GM12892 (cell line): ENCODE data around the gene MVD.
A peak's percentile ranks its signal among the peaks of the same experiment; 100 is the strongest.

Experiments
- DNase-seq: peaks from one replicate; pipeline ENCODE4 v3.0.0; 2011; ENCODE audit not compliant: insufficient read length
- FAIRE-seq: peaks from 2 replicates; lab custom pipeline; 2011; peaks lifted over from hg19 to GRCh38; lab: Jason Lieb, UNC
- POLR2A ChIP-seq: IDR thresholded peaks from 2 replicates; pipeline ENCODE4 v1.6.1; 2011; ENCODE audit warnings: low read depth, low read length, control low read depth
- POLR2AphosphoS5 ChIP-seq: IDR thresholded peaks from 2 replicates; pipeline ENCODE4 v1.6.1; 2011; ENCODE audit warnings: low read depth, low read length, control low read depth
- TAF1 ChIP-seq: IDR thresholded peaks from 2 replicates; pipeline ENCODE4 v1.6.1; 2011; ENCODE audit warnings: low read depth, mild to moderate bottlenecking, control low read depth, low read length, borderline replicate concordance

The MVD gene

DNA sequence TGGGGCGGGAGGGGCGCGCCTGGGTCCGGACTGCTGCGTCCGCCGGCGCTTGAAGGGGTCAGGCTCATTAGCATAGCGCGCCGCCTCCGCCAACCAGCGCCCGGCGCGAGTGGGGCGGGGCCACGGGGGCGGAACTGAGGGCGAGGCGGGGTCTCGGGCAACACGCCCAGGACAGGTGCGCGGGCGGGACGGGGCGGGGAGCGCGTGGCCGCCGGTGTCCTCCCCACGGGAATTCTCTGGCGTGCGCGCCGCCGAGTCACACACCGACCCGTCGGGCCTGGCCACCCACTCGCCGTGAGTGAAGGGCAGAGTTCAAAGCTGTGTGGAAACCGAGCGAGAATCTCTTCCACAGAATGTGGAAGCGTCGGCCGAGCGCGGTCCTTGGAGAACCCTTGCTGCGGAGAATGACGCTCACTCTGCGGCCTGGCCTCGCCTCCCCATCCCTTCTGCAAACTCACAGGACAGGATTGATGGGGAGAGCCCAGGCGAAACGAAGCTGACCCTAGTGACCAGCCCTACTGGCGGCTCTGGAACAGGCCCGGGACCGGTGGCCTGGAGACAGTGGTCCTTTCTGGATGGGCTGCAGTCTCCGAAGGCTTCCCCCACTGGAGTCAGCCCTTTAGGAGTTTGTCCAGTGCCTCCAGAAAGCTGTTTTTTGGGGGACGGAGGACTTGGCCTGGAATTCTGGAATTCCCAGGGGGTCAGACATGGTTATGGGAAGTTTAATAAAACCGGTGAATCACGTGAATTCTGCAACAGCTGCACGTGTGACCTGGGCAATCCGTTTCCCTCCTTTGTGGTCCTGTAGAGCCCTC lies 23.8 kb upstream of the MVD start, which contains the start of gene SNAI3:
TSS of gene SNAI3 (minus strand) at position 69 of the 815 bp plus-strand sequence. CDS start 101 bp downstream, outside the sequence.
- FAIRE-seq (peak; percentile 95), DNase-seq (peak; percentile 94)
- TF ChIP-seq POLR2AphosphoS5 = no peak
- TF ChIP-seq TAF1 = no peak
- 0 out of 2 replicates have a peak, but pooled peaks have one; percentile 32 for TF ChIP-seq POLR2A

DNA sequence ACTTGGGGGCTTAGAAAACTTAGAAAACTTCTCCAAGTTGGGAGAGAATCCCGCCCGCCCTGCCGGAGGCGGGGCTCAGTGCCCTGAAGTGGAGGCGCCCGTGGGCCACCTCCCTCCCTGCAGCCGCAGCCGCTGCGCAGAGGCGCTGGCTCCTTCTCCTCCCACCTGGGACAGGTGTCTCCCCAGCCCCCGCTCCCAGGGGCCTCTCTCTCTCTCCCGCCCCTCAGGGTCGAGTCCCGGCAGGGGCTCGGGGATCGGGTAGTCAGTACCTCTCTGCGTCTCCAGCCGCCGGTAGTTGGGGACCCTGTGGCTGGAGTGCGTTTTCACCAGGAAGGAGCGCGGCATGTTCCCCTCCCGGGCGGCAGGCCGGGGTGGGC lies 23.2 kb upstream of the MVD start:
- DNase-seq (no peak), FAIRE-seq (no peak)
- no peak for TF ChIP-seq POLR2A
- TF ChIP-seq TAF1 = no peak
- TF ChIP-seq POLR2AphosphoS5 = no peak

DNA sequence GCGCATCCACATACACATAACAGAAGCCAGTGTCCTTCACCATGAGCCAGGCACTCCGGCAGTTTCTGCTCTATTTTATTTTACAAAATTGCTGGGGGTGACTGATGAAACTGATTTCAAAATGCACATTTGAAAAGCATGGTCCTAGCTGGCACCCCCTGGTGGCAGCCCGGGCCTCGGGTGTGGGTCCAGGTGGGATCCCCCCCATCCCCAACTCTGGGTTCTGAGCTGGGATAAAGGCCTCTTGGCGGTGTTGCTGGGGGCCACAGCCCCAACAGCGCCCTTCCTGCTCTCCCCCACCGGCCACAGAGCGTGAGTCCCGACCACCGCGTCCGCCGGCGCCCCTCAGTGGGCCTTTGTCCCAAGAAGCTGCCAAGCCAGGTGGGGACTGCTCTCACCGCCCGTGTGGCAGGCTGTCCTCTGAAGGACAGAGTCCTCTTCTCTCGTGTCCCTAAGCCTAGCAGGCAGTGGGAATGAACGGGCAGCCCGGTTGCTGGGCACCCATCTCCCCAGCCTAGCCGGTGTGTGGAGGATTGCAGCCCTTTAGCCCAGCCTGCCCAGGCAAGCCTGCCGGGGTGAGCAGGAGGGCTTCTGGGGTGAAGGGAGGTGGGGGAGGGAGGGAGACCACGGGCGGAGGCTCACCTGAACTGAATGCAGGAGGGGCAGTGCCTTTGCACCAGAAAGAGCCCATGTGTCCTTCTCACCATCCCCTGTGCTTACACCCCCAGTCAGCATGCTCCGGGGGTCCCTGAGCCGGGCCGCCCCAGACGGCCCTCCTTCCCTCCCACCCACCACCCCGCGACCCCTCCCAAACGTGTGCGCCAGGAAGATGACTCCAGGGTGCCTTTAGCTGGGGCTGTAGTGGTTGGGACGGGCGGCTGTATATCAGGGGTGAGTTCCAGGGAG lies 22.5 kb upstream of the MVD start:
- DNase-seq = no peak
- TF ChIP-seq POLR2AphosphoS5 (no peak), TAF1 (no peak), POLR2A (no peak)
- no peak for FAIRE-seq

DNA sequence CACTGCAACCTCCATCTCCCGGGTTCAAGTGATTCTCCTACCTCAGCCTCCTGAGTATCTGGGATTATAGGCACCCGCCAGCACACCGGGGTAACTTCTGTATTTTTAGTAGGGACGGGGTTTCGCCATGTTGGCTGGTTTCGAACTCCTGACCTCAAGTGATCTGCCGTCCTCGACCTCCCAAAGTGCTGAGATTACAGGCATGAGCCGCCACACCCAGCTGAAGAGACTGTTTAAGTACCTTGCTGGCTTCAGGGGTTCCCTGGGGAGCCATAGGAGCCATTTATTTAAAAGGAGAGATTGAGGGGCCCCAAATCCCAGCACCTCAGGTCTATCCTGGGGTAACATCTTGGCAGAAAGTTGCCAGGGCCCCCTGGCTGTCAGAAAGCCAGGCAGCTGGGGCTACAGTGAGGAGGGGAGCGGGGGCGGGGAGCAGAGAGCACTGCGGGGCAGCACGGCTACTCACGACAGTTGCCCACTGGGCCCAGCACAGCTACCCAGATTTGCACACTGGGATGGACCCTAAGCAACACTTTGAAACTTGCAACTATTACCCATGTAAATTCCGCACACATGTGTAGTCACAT lies 21.8 kb upstream of the MVD start:
- no peak for DNase-seq
- TF ChIP-seq TAF1 (no peak), POLR2A (no peak), POLR2AphosphoS5 (no peak)
- FAIRE-seq = no peak

DNA sequence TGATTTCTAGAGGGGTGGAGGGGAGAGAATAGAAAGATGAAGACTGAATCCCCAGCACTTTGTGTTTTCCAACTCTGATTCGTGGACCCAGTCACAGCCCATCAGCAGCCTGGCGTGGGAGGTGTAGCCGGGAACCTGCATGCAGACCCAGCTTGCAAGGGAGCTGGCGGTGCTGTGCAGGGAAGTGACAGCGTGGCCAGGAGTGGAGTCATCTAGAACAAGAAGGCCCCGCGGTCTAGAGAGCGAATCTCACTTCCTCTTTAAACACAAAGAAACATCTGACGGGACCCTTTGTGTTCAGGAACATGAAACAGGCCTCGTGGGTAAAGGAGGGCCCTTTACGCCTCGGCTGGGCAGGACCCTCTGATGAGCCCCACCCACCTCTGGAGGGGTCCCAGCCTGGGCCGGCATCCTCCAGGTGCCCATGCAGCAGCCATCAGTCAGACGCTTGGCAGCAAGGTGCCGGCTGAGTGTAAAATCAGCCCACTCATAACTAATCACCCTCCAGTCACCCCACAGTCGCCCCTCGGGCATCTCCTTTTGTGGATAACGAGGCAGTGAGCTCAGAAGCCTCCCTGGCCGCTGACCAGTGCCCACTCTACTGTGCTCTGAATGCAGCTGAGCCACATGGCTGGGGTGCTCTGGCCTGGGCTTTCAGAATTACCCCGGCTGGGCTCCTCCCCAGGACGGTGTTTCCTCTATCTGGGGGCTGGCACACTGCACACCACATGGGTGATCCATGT lies 19.0 kb upstream of the MVD start:
- TF ChIP-seq POLR2AphosphoS5 = peak; percentile 75; the same call in 1 of the 2 replicates
- TF ChIP-seq TAF1 = no peak
- TF ChIP-seq POLR2A = peak; percentile 54; the same call in 1 of the 2 replicates
- FAIRE-seq (peak; percentile 96), DNase-seq (peak; percentile 91)

DNA sequence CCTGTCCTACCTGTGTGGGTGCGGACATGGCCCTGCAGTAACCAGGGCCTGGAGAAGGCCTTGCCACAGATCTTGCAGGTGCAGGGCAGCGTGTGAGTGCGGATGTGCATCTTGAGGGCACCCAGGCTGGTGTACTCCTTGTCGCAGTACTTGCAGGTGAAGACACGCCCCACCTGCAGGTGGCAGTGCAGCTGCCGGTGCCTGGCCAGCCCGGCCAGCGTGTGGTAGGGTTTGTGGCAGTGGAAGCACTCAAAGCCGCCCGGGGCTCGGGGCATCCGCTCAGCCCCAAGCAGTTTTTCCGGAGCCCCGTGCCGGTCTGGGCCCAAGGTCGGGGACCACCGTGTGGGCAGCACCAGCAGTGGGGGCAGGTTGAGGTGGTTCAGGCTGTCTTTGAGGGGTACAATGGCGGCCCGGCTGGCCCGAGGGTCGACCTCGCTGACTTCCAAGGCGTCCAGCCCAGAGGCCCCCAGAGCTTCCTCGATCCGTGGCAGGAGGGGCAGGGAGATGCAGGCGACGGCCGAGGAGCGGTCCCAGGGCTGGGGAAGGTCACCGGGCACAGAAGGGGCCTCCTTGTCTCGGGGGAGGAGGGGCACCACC lies 18.3 kb upstream of the MVD start:
- DNase-seq (peak; percentile 74), FAIRE-seq (no peak)
- TF ChIP-seq POLR2A (peak; percentile 16; the same call in 1 of the 2 replicates), POLR2AphosphoS5 (no peak), TAF1 (no peak)

DNA sequence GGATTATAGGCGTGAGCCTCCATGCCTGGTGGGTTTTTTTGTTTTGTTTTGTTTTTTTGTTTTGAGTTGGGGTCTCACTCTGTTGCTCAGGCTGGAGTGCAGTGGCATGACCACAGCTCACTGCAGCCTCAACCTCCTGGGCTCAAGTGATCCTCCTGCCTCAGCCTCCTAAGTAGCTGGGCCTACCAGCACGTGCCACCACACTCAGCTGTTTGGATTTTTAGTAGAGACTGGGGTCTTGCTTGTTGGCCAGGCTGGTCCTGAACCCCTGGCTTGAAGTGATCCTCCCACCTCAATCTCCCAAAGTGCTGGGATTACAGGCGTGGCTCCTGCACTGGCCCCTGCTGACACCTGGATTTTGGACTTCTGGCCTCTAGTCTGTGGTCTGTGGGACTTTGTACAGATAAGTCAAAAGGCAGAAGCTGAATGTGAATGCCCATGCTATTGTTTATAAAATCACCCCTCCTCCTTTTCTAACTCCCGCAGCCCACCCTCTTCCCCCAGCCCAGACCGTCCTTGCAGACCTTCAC lies 17.7 kb upstream of the MVD start:
- DNase-seq = no peak
- no peak for FAIRE-seq
- TF ChIP-seq TAF1 (no peak), POLR2A (no peak), POLR2AphosphoS5 (no peak)

DNA sequence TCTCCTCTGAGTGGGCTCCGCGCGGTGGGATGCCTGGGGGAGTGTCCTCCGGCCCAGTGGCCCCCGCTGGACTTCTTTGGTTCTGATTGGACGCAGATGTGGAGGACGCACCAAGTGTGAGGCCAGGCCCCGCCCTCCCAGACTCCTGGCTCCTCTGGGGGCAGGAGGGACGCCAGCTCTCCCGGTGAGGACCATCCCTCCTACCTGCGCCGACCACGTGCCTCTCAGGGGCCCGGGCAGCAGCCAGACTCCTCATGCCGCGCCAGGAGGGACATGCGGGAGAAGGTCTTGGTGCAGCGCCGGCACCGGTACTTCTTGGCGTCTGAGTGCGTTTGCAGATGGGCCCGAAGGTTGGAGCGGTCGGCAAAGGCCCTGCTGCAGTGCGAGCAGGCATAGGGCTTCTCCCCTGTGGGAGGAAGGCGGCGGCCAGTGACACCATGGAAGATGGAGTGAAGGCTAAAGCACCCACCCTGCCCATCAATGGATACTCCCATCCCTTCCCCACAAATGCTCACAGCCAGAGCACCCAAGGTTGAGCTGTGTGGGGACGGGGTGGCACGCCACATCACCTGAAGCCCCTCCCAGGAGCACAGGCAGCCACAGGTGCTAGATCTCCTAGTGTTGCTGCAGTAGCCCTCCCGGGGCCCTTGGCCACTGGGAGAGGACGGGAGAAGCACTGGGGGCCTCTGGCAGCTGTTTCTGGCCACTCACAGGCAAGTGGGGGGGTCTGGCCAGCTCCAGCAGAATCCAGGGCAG lies 15.5 kb upstream of the MVD start:
- no peak for FAIRE-seq
- DNase-seq = no peak
- TF ChIP-seq POLR2AphosphoS5 (no peak), TAF1 (no peak)

DNA sequence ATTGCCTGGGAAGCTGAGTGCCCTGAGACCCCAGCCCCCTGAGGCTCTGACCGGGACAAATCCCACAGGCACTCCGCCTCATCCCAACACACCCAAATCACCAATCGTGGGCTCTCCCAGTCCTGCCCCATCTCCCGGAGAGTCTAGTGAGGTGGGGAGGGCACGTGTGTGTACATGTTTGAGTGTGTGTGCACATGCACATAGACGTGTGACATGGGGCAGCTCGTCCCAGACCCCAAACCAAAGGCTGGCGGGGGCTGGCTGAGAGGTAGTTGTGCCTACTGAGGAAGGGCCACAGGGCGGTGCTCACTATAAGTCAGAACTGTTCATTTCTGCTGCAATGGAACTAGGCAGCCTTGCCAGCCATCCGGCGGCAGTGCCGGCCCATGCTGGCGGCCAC lies 14.8 kb upstream of the MVD start:
- no peak for FAIRE-seq
- TF ChIP-seq POLR2A = no peak
- no peak for DNase-seq
